Lung (tissue), 12 donors: ENCODE measurements around the gene RIOK2. TPM values are rescaled to one million over a fixed set of nuclear protein-coding genes. Genes with fewer than 3 reads are reported as not detected.

Source experiments
- ATAC-seq: fragments of 200-7000 bp; cut with Tn5 transposase; one replicate; pipeline ENCODE4 v1.9.1; 2020; ENCODE audit warnings: moderate number of reproducible peaks; ENCODE audit not compliant: insufficient read depth, low FRiP score
- DNase-seq, 3 donors: peaks; one replicate each; pipeline ENCODE4 v3.0.0-alpha.2; 2013 to 2017
- H3K27ac ChIP-seq, 2 donors: one replicate each; pipeline ENCODE4 v1.5.1; 2013; ENCODE audit warnings: mild to moderate bottlenecking in 2 of 2, moderate library complexity in 2 of 2, control low read depth in 1 of 2, inconsistent platforms in 1 of 2, low read depth in 1 of 2, low read length in 1 of 2
- H3K27me3 ChIP-seq, 3 donors: one replicate each; pipeline ENCODE4 v1.5.1; 2013; ENCODE audit warnings: low read length in 2 of 3; ENCODE audit not compliant: control insufficient read depth in 3 of 3, insufficient read depth in 3 of 3
- H3K36me3 ChIP-seq, 4 donors: one replicate each; pipeline ENCODE4 v1.5.1; 2013; ENCODE audit warnings: low read length in 4 of 4, mild to moderate bottlenecking in 1 of 4, moderate library complexity in 1 of 4; ENCODE audit not compliant: control insufficient read depth in 4 of 4, insufficient read depth in 4 of 4
- H3K4me1 ChIP-seq, 5 donors: one replicate each; pipeline ENCODE4 v1.5.1; 2013; ENCODE audit warnings: low read length in 5 of 5, mild to moderate bottlenecking in 2 of 5, moderate library complexity in 1 of 5; ENCODE audit not compliant: control insufficient read depth in 5 of 5, insufficient read depth in 5 of 5
- H3K4me3 ChIP-seq: one replicate; pipeline ENCODE4 v1.5.1; 2013; ENCODE audit warnings: mild to moderate bottlenecking, control low read depth, moderate library complexity
- H3K9ac ChIP-seq, 2 donors: one replicate each; pipeline ENCODE4 v1.5.1; 2013; ENCODE audit warnings: low read length in 2 of 2, control low read depth in 1 of 2; ENCODE audit not compliant: insufficient read depth in 1 of 2
- H3K9me3 ChIP-seq, 4 donors: one replicate each; pipeline ENCODE4 v1.5.1; 2013; ENCODE audit warnings: low read length in 3 of 4, mild to moderate bottlenecking in 1 of 4, moderate library complexity in 1 of 4; ENCODE audit not compliant: control insufficient read depth in 4 of 4, insufficient read depth in 3 of 4
- WGBS, 2 donors: extraction: QIAGEN DNeasy Blood & Tissue Kit; methylation state at CpG; one replicate each; pipeline ENCODE4 v1.1.7; 2013; 5-methylcytosine and 5-hydroxymethylcytosine counted together
- polyA plus RNA-seq, 2 donors: library from polyadenylated mRNA; stranded (reverse); fragments of 200-250 nt; gene quantifications; one replicate each; pipeline ENCODE4 v1.2.1, GENCODE V29; 2013
- total RNA-seq, 2 donors: library from RNA; depleted of rRNA in 1 of 2; stranded (reverse); fragments of >200 nt in 1 of 2; gene quantifications; one replicate each; pipeline ENCODE4 v1.2.1, GENCODE V29; 2014 to 2021
- TF ChIP-seq, protein P1 (sequence below): IDR thresholded peaks from 2 replicates; pipeline ENCODE4 v1.5.1; 2012; ENCODE audit warnings: mild to moderate bottlenecking; ENCODE audit errors: control extremely low read depth, extremely low read depth
- donor health status: control.
- donor health status: control.
- donor health status: Bipolar disorder and iron deficiency.
- donor health status: healthy.
- donor health status: DM: yes; HTN: yes; CAD: no.

Gene RIOK2
- total and polyA plus RNA-seq, 4 donors, result 6.9 to 49.8 (median 19.6) TPM

DNA sequence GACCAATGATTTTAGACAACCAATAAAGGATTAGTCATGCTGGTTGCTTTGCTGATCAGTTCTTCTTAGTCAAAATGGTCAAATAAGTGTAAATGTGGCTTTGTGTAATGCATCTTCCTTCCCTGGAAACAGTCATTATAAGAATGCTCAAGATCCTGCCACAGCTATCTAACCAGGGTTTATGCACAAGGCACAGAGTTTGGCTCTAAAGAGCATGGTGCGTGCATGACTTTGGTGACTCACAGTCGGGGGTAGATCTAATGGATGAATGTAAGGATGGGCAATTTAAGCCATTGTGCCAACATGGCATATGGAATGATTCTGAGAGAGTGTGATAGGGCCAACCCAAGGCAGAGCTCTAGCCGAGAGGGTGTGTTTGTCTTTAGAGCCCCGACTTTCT is 47.2 kb downstream of the RIOK2 start:
- no peaks in the 10 kb centered on the region for H3K9me3 ChIP-seq
- H3K36me3 ChIP-seq, result no peaks in the 10 kb centered on the region
- H3K27me3 ChIP-seq, result no peaks in the 10 kb centered on the region
- no peak overlapping the region for H3K9ac ChIP-seq
- DNase-seq (no peak), ATAC-seq (no peak)
- no peak overlapping the region for H3K27ac ChIP-seq
- TF ChIP-seq, protein P1, sequence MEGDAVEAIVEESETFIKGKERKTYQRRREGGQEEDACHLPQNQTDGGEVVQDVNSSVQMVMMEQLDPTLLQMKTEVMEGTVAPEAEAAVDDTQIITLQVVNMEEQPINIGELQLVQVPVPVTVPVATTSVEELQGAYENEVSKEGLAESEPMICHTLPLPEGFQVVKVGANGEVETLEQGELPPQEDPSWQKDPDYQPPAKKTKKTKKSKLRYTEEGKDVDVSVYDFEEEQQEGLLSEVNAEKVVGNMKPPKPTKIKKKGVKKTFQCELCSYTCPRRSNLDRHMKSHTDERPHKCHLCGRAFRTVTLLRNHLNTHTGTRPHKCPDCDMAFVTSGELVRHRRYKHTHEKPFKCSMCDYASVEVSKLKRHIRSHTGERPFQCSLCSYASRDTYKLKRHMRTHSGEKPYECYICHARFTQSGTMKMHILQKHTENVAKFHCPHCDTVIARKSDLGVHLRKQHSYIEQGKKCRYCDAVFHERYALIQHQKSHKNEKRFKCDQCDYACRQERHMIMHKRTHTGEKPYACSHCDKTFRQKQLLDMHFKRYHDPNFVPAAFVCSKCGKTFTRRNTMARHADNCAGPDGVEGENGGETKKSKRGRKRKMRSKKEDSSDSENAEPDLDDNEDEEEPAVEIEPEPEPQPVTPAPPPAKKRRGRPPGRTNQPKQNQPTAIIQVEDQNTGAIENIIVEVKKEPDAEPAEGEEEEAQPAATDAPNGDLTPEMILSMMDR, result no peak
- H3K4me1 ChIP-seq, result peaks cover 0 to 3% (median 0%) of the 10 kb centered on the region in 5 donors
- WGBS, 2 donors, result 92% methylated on average over 4 of the region's 4 CpGs
- no peak overlapping the region for H3K4me3 ChIP-seq

DNA sequence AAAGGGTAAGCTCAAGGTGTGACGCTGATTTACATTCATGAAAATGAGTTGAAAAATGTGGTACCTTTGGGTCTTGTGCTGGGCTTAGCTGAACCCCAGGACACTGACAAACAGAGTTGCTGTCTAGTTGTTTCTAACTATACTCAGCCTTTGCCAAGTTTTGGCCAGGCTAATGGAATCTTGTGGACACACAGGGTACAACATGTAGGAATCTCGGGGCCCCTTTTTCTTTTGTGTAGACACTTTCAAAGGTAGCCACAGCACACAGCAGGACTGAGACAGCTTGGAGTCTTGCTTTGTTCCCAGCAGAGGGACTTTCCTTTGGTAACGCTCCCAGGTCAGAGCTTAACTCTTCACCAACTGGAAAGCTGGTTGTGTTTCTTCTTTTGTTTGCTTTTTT is 48.4 kb downstream of the RIOK2 start:
- Histone ChIP-seq H3K9ac (no peak overlapping the region), H3K27ac (no peak overlapping the region), H3K4me1 (no peaks in the 10 kb centered on the region), H3K36me3 (no peaks in the 10 kb centered on the region), H3K9me3 (no peaks in the 10 kb centered on the region), H3K27me3 (no peaks in the 10 kb centered on the region), H3K4me3 (no peak overlapping the region)
- WGBS, 2 donors, result 90 to 92% methylated on average over 3 of the region's 3 CpGs
- no peak for DNase-seq
- TF ChIP-seq, protein P1, result no peak
- ATAC-seq, result no peak

DNA sequence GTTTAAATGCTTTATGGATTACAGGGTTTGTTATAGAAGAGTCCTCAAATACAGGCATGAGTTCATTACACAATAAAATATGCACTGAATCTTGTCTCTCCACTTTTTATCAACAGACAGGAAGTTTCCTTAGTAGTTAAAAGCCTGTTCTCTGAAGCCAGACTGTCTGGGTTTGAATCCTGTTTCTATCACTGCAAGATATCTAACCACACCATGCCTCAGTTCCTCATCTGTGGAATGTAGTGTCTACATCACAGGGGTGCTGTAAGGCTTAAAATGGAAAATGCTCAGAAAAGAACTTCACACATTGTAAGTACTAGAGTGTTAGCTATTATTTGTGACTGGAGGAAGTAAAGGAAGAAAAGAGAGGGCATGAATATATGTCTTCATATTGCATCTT is 49.9 kb downstream of the RIOK2 start:
- no peaks in the 10 kb centered on the region for H3K36me3 ChIP-seq
- H3K9ac ChIP-seq, result no peak overlapping the region
- TF ChIP-seq, protein P1, result no peak
- no peak overlapping the region for H3K27ac ChIP-seq
- H3K27me3 ChIP-seq, result no peaks in the 10 kb centered on the region
- ATAC-seq (no peak), DNase-seq (no peak)
- no peaks in the 10 kb centered on the region for H3K4me1 ChIP-seq
- H3K4me3 ChIP-seq, result no peak overlapping the region
- no peaks in the 10 kb centered on the region for H3K9me3 ChIP-seq

GRCh38 chr5:97131921-97132320 is 51.1 kb downstream of the RIOK2 start:
- no peak overlapping the region for H3K27ac ChIP-seq
- H3K4me3 ChIP-seq, result no peak overlapping the region
- 72 to 77% methylated on average over 5 of the region's 5 CpGs for WGBS, 2 donors
- H3K36me3 ChIP-seq, result no peaks in the 10 kb centered on the region
- H3K9me3 ChIP-seq, result no peaks in the 10 kb centered on the region
- ATAC-seq, result no peak
- H3K27me3 ChIP-seq, result no peaks in the 10 kb centered on the region
- TF ChIP-seq, protein P1, result no peak
- H3K4me1 ChIP-seq, result no peaks in the 10 kb centered on the region
- no peak overlapping the region for H3K9ac ChIP-seq
- no peak for DNase-seq
